Stomach (tissue), 4 donors: ENCODE results near the gene ETV5.

ENCODE experiments used
- CTCF ChIP-seq, 7 experiments: fragments of 450-650 bp in 4 of 7; fragments of 200-600 bp in 3 of 7; sonication (generic) in 3 of 7; IDR thresholded peaks; one replicate each; pipeline ENCODE4 v1.5.1; 2016 to 2019; ENCODE audit warnings: antibody characterized with exemption in 7 of 7, control low read depth in 2 of 7, mild to moderate bottlenecking in 1 of 7
- POLR2A ChIP-seq, 4 donors: fragments of 450-650 bp; IDR thresholded peaks; one replicate each; pipeline ENCODE4 v1.6.1; 2016; ENCODE audit warnings: antibody characterized with exemption in 4 of 4, control low read depth in 2 of 4, mild to moderate bottlenecking in 1 of 4, moderate library complexity in 1 of 4
- POLR2AphosphoS5 ChIP-seq, 3 donors: sonication (generic); formaldehyde crosslinking; IDR thresholded peaks; one replicate each; pipeline ENCODE4 v1.6.1; 2016; ENCODE audit warnings: antibody characterized with exemption in 3 of 3

GRCh38 chr3:186097317-186097662, 11.6 kb downstream of the ETV5 start:
- TF ChIP-seq POLR2A (IDR thresholded peaks at IDR 0.05) (no peak), CTCF (IDR thresholded peaks at IDR 0.05) (no peak), POLR2AphosphoS5 (IDR thresholded peaks at IDR 0.05) (no peak)
